Measurements from ENCODE around the gene TRIM31.

TRIM31 gene

GRCh38 chr6:30103872-30104179 lies 9.1 kb downstream of the TRIM31 start:
- H3K4me3 Mint-ChIP-seq, result peak overlapping the region; percentile 70
- H3K4me1 Mint-ChIP-seq, result peaks cover 36% of the 10 kb centered on the region
- ATAC-seq (no peak), DNase-seq (ENCODE audit: low spot score in 2 of 2) (no peak)
- no peaks in the 10 kb centered on the region for H3K9me3 Mint-ChIP-seq
- H3K27ac Mint-ChIP-seq, result peak overlapping the region; percentile 33
- H3K36me3 Mint-ChIP-seq, result no peaks in the 10 kb centered on the region

- Mint-ChIP-seq H3K4me1 (peaks cover 35% of the 10 kb centered on the region), H3K27ac (peak overlapping the region; percentile 33), H3K4me3 (peak overlapping the region; percentile 70), H3K36me3 (no peaks in the 10 kb centered on the region), H3K9me3 (no peaks in the 10 kb centered on the region)
- ATAC-seq (peak; percentile 85), DNase-seq (ENCODE audit: low spot score in 2 of 2) (peak; percentile 74 to 88)
Measured at GRCh38 chr6:30102970-30103871, 9.7 kb downstream of the TRIM31 start.

DNA sequence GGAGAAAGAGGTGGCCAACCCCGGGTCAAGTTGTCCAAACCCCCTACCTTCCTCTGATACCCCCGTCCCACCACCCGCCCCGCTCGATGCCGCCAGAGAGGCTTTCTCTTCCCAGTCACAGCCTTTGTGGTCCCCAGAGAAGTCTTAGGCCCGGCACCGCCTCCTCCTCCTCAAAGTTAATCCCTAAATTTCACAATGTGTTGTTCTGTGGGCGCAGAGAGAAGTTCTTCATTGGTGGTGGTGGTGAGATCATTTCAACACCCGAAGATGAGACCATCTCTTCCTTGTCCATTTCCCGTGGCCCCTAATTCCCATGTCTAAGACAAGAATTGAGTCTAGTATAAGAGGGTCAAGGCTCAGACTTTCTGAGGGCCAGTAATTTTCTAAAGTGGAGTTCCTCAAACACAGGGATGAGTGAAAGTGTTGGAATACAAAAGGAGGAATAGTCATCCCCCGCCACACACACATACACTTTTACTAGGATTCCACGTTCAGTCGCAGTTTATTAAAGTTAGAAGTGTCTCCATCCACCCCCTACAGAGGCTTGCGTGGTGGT lies 10.4 kb downstream of the TRIM31 start:
- no peaks in the 10 kb centered on the region for H3K36me3 Mint-ChIP-seq
- H3K4me3 Mint-ChIP-seq, result peak overlapping the region; percentile 70
- H3K9me3 Mint-ChIP-seq, result no peaks in the 10 kb centered on the region
- no peak overlapping the region for H3K27ac Mint-ChIP-seq
- ATAC-seq, result peak; percentile 34
- H3K4me1 Mint-ChIP-seq, result peaks cover 35% of the 10 kb centered on the region
- no peak for DNase-seq (ENCODE audit: low spot score in 2 of 2)

DNA sequence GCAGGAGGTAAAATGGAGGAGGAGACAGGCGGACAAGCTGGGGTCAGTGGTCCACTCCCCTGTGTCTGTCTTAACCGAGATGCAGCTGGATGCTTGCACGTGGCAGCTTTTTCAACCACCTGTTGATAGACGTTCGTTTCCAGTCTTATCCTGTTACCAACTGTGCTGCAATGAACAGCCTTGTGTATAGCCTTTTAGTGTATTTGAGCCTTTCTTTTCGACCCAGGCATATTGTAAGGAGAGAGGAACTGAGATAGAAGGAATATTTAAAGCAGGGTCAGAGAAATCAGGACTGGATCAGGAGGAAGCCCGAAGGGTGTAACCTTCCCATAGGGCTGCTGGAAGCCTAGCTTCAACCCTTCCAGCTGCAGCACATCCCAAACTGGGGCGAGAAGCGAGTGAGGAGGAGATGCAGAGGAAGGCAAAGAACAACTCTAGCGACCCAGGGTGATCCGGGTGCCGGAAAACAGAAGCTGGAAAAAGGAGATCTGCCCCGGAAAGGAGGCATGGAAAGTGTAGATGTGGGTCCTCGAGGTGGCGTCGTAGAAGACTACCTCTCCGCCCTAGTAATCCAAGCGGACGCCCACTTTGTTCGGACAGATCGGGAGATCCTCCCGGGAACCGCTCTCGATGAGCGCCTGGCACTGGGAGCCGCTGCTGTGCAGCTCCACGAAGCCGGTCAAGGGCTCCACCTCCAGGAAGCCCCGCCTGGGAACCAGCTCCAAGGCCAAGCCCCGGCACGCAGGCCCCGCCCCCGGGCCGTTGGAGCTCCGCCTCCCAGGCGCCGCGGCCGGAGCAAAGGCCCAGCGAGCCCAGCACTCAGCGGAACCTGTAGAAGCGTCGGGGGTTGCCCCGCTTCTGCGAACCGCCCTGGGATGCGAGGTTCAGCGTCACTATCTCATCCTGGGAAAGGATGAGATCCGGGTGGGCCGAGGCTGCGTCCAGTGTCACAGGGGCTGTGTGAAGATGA lies 11.2 kb downstream of the TRIM31 start:
- peaks cover 35% of the 10 kb centered on the region for H3K4me1 Mint-ChIP-seq

GRCh38 chr6:30100585-30101443 lies 12.1 kb downstream of the TRIM31 start:
- Mint-ChIP-seq H3K27ac (no peak overlapping the region), H3K4me1 (peaks cover 35% of the 10 kb centered on the region), H3K4me3 (peak overlapping the region; percentile 70), H3K36me3 (no peaks in the 10 kb centered on the region), H3K9me3 (no peaks in the 10 kb centered on the region)
- DNase-seq (ENCODE audit: low spot score in 2 of 2) (no peak), ATAC-seq (no peak)

More for the DNA sequence above, 11.2 kb downstream of the TRIM31 start:
- H3K9me3 Mint-ChIP-seq, result no peaks in the 10 kb centered on the region
- ATAC-seq, result peak; percentile 78
- DNase-seq (ENCODE audit: low spot score in 2 of 2), result peak; percentile 63 to 79
- H3K4me3 Mint-ChIP-seq, result peak overlapping the region; percentile 70
- H3K27ac Mint-ChIP-seq, result no peak overlapping the region
- H3K36me3 Mint-ChIP-seq, result no peaks in the 10 kb centered on the region

DNA sequence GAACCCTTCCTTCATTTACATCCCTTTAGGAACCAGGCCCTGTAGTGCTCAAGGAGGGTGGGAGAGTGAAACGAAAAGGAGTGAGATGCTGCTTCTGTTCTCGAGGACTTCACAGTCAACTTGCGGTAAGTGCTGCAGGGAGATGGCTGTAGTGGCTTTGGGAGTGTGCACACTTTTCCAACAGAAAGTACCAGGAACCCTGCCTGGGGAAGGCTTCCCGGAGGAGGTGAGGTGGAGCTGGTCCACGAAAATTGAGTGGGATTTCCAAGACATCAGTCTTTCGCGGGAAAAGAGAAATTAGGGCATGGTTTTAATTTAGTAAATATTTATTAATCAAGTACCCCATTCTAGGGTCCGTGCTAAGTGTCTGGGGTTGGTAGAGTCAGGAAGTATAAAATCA lies 12.7 kb downstream of the TRIM31 start:
- H3K4me1 Mint-ChIP-seq, result peaks cover 35% of the 10 kb centered on the region
- peak overlapping the region; percentile 70 for H3K4me3 Mint-ChIP-seq
- no peak overlapping the region for H3K27ac Mint-ChIP-seq
- no peaks in the 10 kb centered on the region for H3K9me3 Mint-ChIP-seq
- no peak for ATAC-seq
- H3K36me3 Mint-ChIP-seq, result no peaks in the 10 kb centered on the region
- DNase-seq (ENCODE audit: low spot score in 2 of 2), result no peak

DNA sequence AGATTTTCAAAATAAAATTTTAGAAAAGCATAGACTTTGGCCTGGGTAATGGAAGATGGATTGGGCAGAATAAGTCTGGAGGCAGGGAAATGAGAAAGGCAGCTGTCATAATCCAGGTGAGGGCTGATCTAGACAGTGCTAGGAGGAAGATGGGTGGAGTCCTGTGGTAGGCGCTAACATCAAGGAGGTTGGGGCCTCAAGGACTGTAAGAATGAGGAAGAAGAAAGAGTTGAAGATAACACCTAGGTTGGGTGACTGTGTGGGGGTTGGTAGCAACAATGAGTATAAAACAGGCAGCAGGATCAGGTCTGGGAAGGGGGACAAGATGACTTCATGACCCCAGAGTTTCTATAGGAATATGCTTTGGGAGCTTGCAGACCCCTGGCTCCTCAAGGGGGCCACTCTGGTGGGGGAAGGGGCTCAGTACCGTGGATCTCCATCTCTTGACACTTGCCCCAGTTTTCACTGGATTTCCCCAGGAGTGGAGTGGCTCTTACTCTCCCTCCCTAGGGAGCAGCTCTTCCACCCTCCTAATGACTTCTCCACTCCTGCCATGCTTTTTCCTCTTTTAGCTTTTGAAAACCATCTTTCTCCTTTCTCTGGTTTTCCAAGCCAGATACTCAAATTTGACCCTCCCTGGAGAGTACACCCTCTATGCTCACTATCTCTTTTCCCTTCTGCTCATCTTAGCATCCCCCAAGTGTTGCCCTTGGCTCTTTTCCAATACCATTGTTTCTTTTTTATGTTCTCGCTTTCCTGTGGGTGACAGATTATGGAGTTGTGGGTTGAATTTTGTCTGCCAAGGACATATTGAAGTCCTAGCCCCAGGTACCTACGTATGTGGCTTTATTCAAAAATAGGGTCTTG lies 14.8 kb downstream of the TRIM31 start:
- no peaks in the 10 kb centered on the region for H3K9me3 Mint-ChIP-seq
- H3K4me1 Mint-ChIP-seq, result peaks cover 28% of the 10 kb centered on the region
- H3K27ac Mint-ChIP-seq, result no peak overlapping the region
- no peaks in the 10 kb centered on the region for H3K36me3 Mint-ChIP-seq
- ATAC-seq, result no peak
- no peak for DNase-seq (ENCODE audit: low spot score in 2 of 2)
- no peak overlapping the region for H3K4me3 Mint-ChIP-seq

GRCh38 chr6:30096829-30097228 lies 16.1 kb downstream of the TRIM31 start:
- H3K36me3 Mint-ChIP-seq, result no peaks in the 10 kb centered on the region
- H3K9me3 Mint-ChIP-seq, result no peaks in the 10 kb centered on the region
- H3K27ac Mint-ChIP-seq, result no peak overlapping the region
- ATAC-seq (no peak), DNase-seq (ENCODE audit: low spot score in 2 of 2) (no peak)
- no peak overlapping the region for H3K4me3 Mint-ChIP-seq
- H3K4me1 Mint-ChIP-seq, result peaks cover 18% of the 10 kb centered on the region

DNA sequence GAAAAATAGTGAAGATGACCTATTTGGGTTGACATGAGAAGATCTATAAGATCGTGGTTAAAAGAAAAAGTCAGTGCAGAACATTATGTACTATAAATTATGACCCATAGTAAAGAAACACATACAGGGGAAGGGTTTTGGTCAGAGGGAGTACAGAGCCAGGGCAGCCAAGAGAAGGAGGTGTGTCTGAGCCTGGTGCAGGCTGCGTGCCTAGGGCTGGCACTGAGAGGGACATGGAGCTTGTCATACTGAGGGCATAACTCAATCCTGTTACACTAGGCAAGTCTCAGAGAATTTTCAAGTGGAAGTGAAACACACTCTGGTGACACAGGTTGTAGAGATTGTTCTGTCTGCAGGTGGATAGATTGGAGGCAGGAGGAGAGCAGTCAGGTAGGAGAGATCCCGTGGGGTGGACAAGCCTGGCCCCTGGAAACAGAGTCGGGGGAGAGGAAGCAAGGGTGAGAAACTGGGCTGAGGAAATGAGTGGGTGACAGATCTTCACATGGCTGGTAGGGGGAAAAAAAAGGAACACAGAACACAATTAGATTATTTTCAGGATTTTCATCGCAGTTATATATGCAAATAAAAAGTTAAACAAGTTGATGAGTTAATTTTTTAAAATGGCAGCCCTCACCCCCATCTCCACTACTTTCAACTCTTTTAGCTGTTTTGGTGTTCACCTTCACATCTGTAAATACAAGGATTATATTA lies 18.8 kb downstream of the TRIM31 start:
- no peak overlapping the region for H3K4me3 Mint-ChIP-seq
- peak; percentile 28 for ATAC-seq
- peaks cover 5% of the 10 kb centered on the region for H3K4me1 Mint-ChIP-seq
- no peaks in the 10 kb centered on the region for H3K36me3 Mint-ChIP-seq
- H3K9me3 Mint-ChIP-seq, result no peaks in the 10 kb centered on the region
- no peak for DNase-seq (ENCODE audit: low spot score in 2 of 2)
- no peak overlapping the region for H3K27ac Mint-ChIP-seq

DNA sequence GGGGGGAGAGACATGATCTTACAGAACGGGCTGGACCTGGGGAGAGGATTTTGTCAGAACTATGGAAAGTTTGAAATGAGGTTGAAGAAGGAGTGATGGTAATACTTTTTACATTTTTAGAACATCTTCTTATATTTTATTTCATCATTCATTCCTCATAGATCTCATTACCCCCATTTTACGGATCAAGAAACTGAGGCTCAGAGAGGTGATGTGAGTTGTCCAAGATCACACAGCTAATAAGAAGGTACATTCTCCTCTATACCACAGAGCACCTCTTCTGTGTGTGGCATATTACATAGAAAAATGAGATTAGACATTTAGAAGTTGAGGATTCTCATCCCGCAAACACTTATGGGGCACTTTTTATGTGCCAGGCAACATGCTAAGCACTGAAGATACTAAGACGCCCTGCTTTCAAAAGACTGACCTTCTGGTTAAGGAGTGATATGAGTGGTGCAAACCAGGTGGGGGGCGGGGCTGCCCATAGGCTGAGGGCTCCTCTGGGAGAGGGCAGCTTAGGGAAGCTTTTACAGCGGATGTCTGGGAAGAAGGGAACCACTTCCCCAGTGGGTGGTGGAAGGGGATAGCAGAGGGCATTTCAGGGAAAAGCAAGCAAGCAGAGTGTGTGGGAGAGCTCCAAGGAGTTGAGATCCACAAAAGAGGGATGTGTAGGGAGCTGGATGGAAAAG lies 19.9 kb downstream of the TRIM31 start:
- ATAC-seq (no peak), DNase-seq (ENCODE audit: low spot score in 2 of 2) (no peak)
- no peak overlapping the region for H3K27ac Mint-ChIP-seq
- no peak overlapping the region for H3K4me3 Mint-ChIP-seq
- H3K36me3 Mint-ChIP-seq, result no peaks in the 10 kb centered on the region
- no peaks in the 10 kb centered on the region for H3K9me3 Mint-ChIP-seq
- peaks cover 5% of the 10 kb centered on the region for H3K4me1 Mint-ChIP-seq

GRCh38 chr6:30091577-30092381 lies 21.1 kb downstream of the TRIM31 start:
- no peaks in the 10 kb centered on the region for H3K36me3 Mint-ChIP-seq
- no peak overlapping the region for H3K4me3 Mint-ChIP-seq
- DNase-seq (ENCODE audit: low spot score in 2 of 2) (no peak), ATAC-seq (peak; percentile 65)
- no peak overlapping the region for H3K27ac Mint-ChIP-seq
- H3K9me3 Mint-ChIP-seq, result no peaks in the 10 kb centered on the region
- peaks cover 5% of the 10 kb centered on the region for H3K4me1 Mint-ChIP-seq

GRCh38 chr6:30087876-30088275 lies 25.0 kb downstream of the TRIM31 start:
- H3K4me1 Mint-ChIP-seq, result peaks cover 5% of the 10 kb centered on the region
- no peak for DNase-seq (ENCODE audit: low spot score in 2 of 2)
- no peak for ATAC-seq
- no peaks in the 10 kb centered on the region for H3K36me3 Mint-ChIP-seq
- H3K4me3 Mint-ChIP-seq, result no peak overlapping the region
- no peaks in the 10 kb centered on the region for H3K9me3 Mint-ChIP-seq
- no peak overlapping the region for H3K27ac Mint-ChIP-seq

All from stimulated activated effector memory CD8-positive, alpha-beta T cell treated with anti-CD3 and anti-CD28 coated beads, Interleukin-12 subunit alpha, Interleukin-12 subunit beta, amount 100 ng/mL, for 72 hours (primary cell).